ENCODE measurements around the gene PTK7. TPM values are rescaled to one million over a fixed set of nuclear protein-coding genes. Genes with fewer than 3 reads are reported as not detected.
"Not testable (repeated sequence)": the region's sequence is repeated elsewhere in the genome, so short reads cannot be mapped to it uniquely, and the experiment has no call there.

The PTK7 gene
- total RNA-seq, 1 donor = 1.8 TPM

- Histone ChIP-seq H3K4me1 (ENCODE audit: insufficient read depth, low read length) (no peaks in the 10 kb centered on the region), H3K27me3 (ENCODE audit: insufficient read depth, low read length) (no peaks in the 10 kb centered on the region), H3K4me3 (ENCODE audit: low read length) (no peak overlapping the region), H3K9me3 (ENCODE audit: low read depth, low read length) (no peaks in the 10 kb centered on the region)
These were observed 6.0 kb upstream of the PTK7 start for GRCh38 chr6:43070028-43070632.

GRCh38 chr6:43074847-43075669 is 1.1 kb upstream of the PTK7 start:
- Histone ChIP-seq H3K9me3 (ENCODE audit: low read depth, low read length) (no peaks in the 10 kb centered on the region), H3K4me3 (ENCODE audit: low read length) (no peak overlapping the region), H3K27me3 (ENCODE audit: insufficient read depth, low read length) (peaks cover 16% of the 10 kb centered on the region)

GRCh38 chr6:43076464-43077332 is 584 bp downstream of the PTK7 start:
- Histone ChIP-seq H3K4me1 (ENCODE audit: insufficient read depth, low read length) (peaks cover 10% of the 10 kb centered on the region), H3K27me3 (ENCODE audit: insufficient read depth, low read length) (peaks cover 16% of the 10 kb centered on the region), H3K4me3 (ENCODE audit: low read length) (peak overlapping the region; percentile 12)

More at GRCh38 chr6:43074847-43075669, 1.1 kb upstream of the PTK7 start:
- peaks cover 10% of the 10 kb centered on the region for H3K4me1 ChIP-seq (ENCODE audit: insufficient read depth, low read length)

GRCh38 chr6:43077333-43077809 is 1.3 kb downstream of the PTK7 start:
- Histone ChIP-seq H3K9me3 (ENCODE audit: low read depth, low read length) (no peaks in the 10 kb centered on the region), H3K27me3 (ENCODE audit: insufficient read depth, low read length) (peaks cover 16% of the 10 kb centered on the region), H3K4me1 (ENCODE audit: insufficient read depth, low read length) (peaks cover 10% of the 10 kb centered on the region), H3K4me3 (ENCODE audit: low read length) (no peak overlapping the region)

More at GRCh38 chr6:43076464-43077332, 584 bp downstream of the PTK7 start:
- no peaks in the 10 kb centered on the region for H3K9me3 ChIP-seq (ENCODE audit: low read depth, low read length)

GRCh38 chr6:43077981-43078511 is 1.9 kb downstream of the PTK7 start:
- Histone ChIP-seq H3K27me3 (ENCODE audit: insufficient read depth, low read length) (peaks cover 16% of the 10 kb centered on the region), H3K9me3 (ENCODE audit: low read depth, low read length) (no peaks in the 10 kb centered on the region), H3K4me3 (ENCODE audit: low read length) (no peak overlapping the region), H3K4me1 (ENCODE audit: insufficient read depth, low read length) (peaks cover 10% of the 10 kb centered on the region)

- Histone ChIP-seq H3K27me3 (ENCODE audit: insufficient read depth, low read length) (peaks cover 16% of the 10 kb centered on the region), H3K4me1 (ENCODE audit: insufficient read depth, low read length) (peaks cover 10% of the 10 kb centered on the region), H3K9me3 (ENCODE audit: low read depth, low read length) (no peaks in the 10 kb centered on the region), H3K4me3 (ENCODE audit: low read length) (no peak overlapping the region)
These were observed 2.6 kb downstream of the PTK7 start for GRCh38 chr6:43078691-43079090.

- no peak overlapping the region for H3K4me3 ChIP-seq (ENCODE audit: low read length)
- peaks cover 10% of the 10 kb centered on the region for H3K4me1 ChIP-seq (ENCODE audit: insufficient read depth, low read length)
- no peaks in the 10 kb centered on the region for H3K9me3 ChIP-seq (ENCODE audit: low read depth, low read length)
- peaks cover 14% of the 10 kb centered on the region for H3K27me3 ChIP-seq (ENCODE audit: insufficient read depth, low read length)
These were observed 4.9 kb downstream of the PTK7 start for GRCh38 chr6:43081043-43081442.

GRCh38 chr6:43081922-43082321 is 5.8 kb downstream of the PTK7 start:
- not testable (repeated sequence) for H3K4me1 ChIP-seq (ENCODE audit: insufficient read depth, low read length); H3K9me3 ChIP-seq (ENCODE audit: low read depth, low read length); H3K4me3 ChIP-seq (ENCODE audit: low read length)
- H3K27me3 ChIP-seq (ENCODE audit: insufficient read depth, low read length) = peaks cover 11% of the 10 kb centered on the region

- no peaks in the 10 kb centered on the region for H3K27me3 ChIP-seq (ENCODE audit: insufficient read depth, low read length)
- H3K4me1 ChIP-seq (ENCODE audit: insufficient read depth, low read length) = no peaks in the 10 kb centered on the region
- H3K9me3 ChIP-seq (ENCODE audit: low read depth, low read length) = no peaks in the 10 kb centered on the region
- H3K4me3 ChIP-seq (ENCODE audit: low read length) = no peak overlapping the region
These were observed 6.9 kb downstream of the PTK7 start for GRCh38 chr6:43082806-43083655.

- Histone ChIP-seq H3K4me3 (ENCODE audit: low read length) (no peak overlapping the region), H3K9me3 (ENCODE audit: low read depth, low read length) (no peaks in the 10 kb centered on the region), H3K4me1 (ENCODE audit: insufficient read depth, low read length) (no peaks in the 10 kb centered on the region), H3K27me3 (ENCODE audit: insufficient read depth, low read length) (no peaks in the 10 kb centered on the region)
These were observed 10.0 kb downstream of the PTK7 start for GRCh38 chr6:43086022-43086658.

GRCh38 chr6:43088654-43089056 is 12.5 kb downstream of the PTK7 start:
- H3K27me3 ChIP-seq (ENCODE audit: insufficient read depth, low read length) = no peaks in the 10 kb centered on the region
- H3K4me3 ChIP-seq (ENCODE audit: low read length) = no peak overlapping the region
- H3K9me3 ChIP-seq (ENCODE audit: low read depth, low read length) = no peaks in the 10 kb centered on the region
- no peaks in the 10 kb centered on the region for H3K4me1 ChIP-seq (ENCODE audit: insufficient read depth, low read length)

GRCh38 chr6:43089467-43089866 is 13.4 kb downstream of the PTK7 start:
- no peaks in the 10 kb centered on the region for H3K27me3 ChIP-seq (ENCODE audit: insufficient read depth, low read length)
- no peaks in the 10 kb centered on the region for H3K4me1 ChIP-seq (ENCODE audit: insufficient read depth, low read length)
- H3K9me3 ChIP-seq (ENCODE audit: low read depth, low read length) = no peaks in the 10 kb centered on the region
- H3K4me3 ChIP-seq (ENCODE audit: low read length) = no peak overlapping the region

GRCh38 chr6:43089874-43090558 is 13.9 kb downstream of the PTK7 start:
- no peak overlapping the region for H3K4me3 ChIP-seq (ENCODE audit: low read length)
- no peaks in the 10 kb centered on the region for H3K9me3 ChIP-seq (ENCODE audit: low read depth, low read length)
- no peaks in the 10 kb centered on the region for H3K27me3 ChIP-seq (ENCODE audit: insufficient read depth, low read length)
- no peaks in the 10 kb centered on the region for H3K4me1 ChIP-seq (ENCODE audit: insufficient read depth, low read length)

All from mononuclear cell (primary cell).